Dermis microvascular lymphatic vessel endothelial cell (primary cell): ENCODE data around the gene SSNA1. TPM values are rescaled to one million over a fixed set of nuclear protein-coding genes. Genes with fewer than 3 reads are reported as not detected.
"Not testable (repeated sequence)": the region's sequence is repeated elsewhere in the genome, so short reads cannot be mapped to it uniquely, and the experiment has no call there.

ENCODE experiments used
- DNase-seq, 2 donors: peaks; one replicate each; pipeline versions ENCODE4 v3.0.0 to v3.0.0-alpha.2; 2010; ENCODE audit warnings: low read depth in 2 of 2
- total RNA-seq: library from RNA; depleted of rRNA; stranded (reverse); fragments of >200 nt; gene quantifications from 2 replicates; pipeline ENCODE4 v1.2.1, GENCODE V29; 2014

SSNA1 gene
- total RNA-seq, 1 donor from 2014 or later, result 90.5 TPM

GRCh38 chr9:137230705-137231371 lies 42.4 kb downstream of the SSNA1 start, which contains the start of gene SLC34A3:
Gene SLC34A3, plus strand, starts transcription at chr9:137230901. Its CDS starts 802 bp downstream, at chr9:137231703.
- DNase-seq, result no peak

DNA sequence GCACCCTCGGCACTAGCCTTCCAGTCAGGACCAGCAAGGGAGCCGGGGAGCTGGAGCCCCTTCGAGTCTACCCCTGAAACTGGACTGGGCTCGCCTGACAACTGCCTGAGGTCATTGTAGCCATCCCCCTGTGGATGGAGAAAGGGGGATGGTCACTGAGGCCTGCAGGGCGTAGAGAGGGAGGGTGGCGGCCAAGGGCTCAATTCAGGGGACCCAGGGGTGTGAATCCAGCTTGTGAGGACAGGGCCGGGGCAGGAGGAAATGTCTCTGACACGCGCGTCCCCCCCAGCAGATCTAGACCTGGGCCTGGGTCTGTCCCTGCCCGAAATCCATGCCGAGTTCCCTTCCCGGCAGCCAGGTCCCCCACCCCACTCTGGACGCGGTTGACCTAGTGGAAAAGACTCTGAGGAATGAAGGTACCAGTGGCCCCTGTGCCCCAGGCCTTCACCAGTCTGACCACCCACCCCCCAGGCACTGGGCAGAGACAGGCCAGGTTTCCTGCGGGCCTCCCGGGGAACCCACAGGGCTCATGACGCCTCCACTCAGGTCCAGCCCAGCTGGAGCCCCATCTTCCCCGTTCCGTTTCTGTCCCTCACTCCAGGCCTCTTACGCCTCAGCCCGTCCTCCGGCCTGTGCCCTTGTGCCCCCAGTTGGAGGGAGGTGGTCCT lies 43.0 kb downstream of the SSNA1 start:
- DNase-seq, result no peak

- DNase-seq, result no peak
Measured at GRCh38 chr9:137232101-137232500, 43.6 kb downstream of the SSNA1 start.

GRCh38 chr9:137232510-137232909 lies 44.0 kb downstream of the SSNA1 start:
- DNase-seq, result no peak

DNA sequence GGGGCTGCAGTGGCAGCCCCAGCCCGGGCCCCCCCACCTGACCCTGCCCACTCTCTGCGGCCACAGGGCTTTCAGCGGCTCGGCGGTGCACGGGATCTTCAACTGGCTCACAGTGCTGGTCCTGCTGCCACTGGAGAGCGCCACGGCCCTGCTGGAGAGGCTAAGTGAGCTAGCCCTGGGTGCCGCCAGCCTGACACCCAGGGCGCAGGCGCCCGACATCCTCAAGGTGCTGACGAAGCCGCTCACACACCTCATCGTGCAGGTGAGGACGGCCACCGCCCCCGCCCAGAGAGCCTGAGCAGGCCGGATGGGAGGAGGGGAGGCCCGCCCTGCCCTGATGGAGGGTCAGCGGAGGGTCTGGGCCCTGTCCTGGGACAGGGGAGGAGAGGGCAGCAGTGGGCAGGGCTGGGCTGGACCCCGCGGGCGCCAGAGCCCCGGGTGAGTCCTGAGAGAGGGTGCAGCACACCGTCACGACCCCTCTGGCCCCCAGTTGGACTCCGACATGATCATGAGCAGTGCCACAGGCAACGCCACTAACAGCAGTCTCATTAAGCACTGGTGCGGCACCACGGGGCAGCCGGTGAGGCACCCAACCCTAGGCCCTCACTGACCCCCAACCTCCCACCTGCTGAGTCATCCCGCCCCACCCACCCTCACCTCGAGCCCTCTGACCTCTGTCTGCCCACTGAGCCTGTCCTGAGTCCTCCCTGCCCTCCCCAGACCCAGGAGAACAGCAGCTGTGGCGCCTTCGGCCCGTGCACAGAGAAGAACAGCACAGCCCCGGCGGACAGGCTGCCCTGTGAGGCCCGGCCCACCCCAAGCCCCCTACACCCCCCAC lies 44.9 kb downstream of the SSNA1 start:
- DNase-seq, result no peak

DNA sequence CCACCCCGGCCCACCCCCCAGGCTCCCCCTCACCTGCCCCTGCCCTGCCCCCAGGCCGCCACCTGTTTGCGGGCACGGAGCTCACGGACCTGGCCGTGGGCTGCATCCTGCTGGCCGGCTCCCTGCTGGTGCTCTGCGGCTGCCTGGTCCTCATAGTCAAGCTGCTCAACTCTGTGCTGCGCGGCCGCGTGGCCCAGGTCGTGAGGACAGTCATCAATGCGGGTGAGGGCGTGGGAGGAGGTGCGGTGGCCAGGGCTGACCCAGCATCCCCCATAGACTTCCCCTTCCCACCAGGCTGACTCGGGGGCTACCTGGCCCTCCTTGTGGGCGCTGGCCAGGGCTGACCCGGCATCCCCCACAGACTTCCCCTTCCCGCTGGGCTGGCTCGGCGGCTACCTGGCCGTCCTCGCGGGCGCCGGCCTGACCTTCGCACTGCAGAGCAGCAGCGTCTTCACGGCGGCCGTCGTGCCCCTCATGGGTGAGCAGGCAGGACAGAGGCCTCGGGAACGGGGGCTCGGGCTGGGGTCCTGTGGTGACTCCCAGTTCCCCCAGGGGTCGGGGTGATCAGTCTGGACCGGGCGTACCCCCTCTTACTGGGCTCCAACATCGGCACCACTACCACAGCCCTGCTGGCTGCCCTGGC lies 45.7 kb downstream of the SSNA1 start:
- no peak for DNase-seq

DNA sequence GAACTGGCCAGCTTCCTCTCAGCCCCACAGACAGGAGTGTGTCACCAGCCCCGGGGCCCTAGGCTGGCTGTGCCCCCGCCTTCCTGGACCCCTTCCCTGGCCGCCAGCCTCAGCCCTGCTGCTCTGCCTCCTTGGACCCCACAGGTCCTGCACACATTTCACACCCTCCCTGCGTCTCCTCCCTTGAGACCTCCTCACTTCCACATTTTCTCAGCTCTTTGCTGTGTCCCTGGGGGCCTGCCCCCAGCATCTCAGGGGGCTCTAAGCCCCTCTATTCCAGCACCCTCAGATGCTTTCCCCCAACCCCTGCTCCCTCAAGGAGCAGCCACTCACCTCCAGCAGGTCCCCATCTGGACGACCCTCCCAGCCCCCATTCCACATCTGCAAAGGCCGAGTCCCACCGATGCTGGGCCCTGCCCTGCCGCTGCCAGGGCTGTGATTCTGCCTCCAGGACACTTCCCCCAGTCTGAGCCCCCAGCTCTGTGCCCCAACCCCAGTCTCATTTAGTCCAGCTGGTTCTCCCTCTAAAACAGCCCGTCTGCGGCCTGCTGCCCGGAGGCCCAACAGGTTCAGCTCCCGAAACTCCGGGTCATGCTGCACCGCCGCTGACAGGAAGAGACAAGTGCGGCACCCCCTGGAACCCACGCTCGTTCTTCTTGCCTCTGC lies 46.4 kb downstream of the SSNA1 start:
- DNase-seq, result no peak

DNA sequence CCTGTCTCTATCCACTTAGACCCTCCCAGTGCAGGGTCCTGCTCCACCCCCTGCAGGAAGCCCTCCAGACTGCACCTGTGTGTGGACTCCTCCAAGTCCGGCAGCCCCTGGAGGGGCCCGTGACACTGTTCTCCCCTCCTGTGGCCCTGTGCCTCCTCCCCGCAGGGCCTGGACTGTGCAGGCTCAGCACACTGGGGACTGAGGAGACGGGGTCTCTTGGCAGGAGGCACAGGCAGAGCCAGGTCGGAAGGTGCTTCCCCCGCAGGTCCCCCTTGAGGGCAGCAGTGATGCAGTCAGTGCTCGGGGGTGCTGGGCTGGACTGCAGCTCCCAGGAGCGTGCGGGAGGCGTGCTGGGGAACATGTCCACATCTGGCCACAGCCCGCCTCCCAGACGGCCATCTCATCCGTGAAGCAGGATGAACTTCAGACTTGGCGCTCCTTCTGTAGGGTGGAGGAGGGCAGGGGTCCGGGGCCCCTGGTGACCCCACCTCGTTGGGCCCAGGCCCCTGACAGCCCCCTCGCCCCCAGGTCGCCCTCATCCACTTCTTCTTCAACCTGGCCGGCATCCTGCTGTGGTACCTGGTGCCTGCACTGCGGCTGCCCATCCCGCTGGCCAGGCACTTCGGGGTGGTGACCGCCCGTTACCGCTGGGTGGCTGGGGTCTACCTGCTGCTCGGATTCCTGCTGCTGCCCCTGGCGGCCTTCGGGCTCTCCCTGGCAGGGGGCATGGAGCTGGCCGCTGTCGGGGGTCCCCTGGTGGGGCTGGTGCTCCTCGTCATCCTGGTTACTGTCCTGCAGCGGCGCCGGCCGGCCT lies 47.2 kb downstream of the SSNA1 start:
- DNase-seq, result no peak

DNA sequence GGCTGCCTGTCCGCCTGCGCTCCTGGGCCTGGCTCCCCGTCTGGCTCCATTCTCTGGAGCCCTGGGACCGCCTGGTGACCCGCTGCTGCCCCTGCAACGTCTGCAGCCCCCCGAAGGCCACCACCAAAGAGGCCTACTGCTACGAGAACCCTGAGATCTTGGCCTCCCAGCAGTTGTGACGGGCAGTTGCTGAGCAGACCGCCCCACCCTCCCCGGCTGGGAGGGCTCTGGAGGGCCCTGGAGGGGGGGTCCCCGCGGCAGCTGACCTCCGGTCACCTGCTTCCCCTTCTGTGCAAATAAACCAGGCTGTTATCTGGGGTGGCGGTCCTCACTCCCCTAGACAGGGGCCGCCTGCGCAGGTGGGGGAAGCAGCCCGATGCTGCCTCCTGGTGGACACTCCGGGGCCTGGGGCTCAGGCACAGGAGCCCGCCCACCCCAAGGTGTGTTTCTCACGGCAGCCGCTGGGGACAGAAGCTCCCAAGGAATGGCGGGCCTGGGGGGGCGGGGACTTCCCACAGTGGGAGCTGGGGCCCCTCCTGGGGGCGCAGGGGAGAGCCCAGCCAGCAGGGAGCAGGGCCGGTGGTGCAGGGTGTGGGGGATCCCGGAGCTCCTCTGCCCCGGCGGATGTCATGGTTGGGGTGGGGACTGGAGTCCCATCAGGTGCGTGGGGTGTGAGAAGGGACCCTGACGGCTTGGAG lies 47.9 kb downstream of the SSNA1 start:
- peak; percentile 51 to 85 for DNase-seq

DNA sequence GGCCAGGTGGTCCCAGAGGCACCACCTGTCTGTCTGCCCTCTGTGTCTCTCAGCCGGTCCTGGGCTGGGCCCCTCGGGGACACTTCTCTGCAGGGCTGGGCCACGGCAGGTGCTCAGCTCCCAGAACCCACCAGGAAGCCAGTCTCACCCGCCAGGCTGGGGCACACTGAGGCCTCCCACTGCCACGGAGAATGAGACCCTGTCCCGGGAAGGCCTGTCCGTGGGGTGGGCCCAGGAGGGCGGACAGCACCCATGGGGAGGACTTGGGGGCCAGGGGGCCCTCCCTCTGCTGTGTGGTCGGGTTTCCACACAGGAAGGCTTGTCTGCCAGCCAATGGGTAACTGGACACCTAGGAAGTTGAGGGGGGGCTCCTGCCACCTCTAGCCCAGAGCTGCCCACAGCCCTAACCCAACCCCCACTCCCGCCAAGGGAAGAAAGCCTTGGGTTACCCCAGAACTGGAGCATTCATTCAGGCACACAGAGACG lies 48.5 kb downstream of the SSNA1 start:
- no peak for DNase-seq

DNA sequence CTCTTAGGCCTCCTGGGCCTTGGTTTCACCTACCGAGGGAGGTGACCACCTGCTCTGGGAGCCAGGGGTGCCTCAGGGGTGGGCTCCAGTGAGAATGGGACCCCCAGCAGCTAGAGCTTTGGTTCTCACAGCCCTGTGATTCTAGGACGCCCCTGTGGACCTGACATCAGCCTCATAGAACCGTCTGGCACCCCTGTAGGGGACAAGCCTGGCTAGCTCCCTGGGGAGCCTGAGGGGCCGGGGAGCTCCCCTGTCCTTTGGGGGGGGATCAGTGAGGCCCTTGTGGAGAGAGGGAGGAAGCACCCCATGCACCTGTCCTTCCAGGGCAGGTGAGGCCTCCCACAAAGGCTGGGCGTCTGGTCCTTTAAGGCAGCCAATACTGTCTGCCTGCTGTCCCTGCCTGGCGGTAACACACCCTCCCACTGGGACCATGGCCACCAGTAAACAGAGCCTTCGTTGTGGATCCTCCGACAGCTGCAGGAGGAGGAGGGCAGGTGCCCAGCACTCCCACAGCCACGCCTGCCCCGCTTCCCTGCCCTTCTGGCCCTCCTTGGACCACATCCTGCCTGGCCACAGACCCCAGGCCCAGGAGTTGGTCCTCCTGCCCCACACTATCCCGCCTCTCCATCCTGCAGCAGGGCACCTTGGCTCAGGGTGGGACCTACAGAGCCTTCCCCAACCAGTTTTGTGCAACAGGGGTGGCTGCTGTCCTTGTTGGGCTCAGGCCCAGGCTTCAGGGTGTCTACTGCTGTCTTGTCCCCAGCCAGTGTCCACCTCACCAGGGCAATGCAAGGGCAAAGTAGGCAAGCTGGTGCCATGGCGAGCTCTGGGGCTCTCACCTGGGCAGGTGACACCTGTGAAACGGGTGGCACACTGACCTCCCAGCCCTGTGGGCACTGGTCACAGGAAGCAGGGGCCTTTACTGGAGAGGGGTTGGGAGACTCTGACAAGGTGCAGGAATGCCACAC lies 49.6 kb downstream of the SSNA1 start:
- no peak for DNase-seq

DNA sequence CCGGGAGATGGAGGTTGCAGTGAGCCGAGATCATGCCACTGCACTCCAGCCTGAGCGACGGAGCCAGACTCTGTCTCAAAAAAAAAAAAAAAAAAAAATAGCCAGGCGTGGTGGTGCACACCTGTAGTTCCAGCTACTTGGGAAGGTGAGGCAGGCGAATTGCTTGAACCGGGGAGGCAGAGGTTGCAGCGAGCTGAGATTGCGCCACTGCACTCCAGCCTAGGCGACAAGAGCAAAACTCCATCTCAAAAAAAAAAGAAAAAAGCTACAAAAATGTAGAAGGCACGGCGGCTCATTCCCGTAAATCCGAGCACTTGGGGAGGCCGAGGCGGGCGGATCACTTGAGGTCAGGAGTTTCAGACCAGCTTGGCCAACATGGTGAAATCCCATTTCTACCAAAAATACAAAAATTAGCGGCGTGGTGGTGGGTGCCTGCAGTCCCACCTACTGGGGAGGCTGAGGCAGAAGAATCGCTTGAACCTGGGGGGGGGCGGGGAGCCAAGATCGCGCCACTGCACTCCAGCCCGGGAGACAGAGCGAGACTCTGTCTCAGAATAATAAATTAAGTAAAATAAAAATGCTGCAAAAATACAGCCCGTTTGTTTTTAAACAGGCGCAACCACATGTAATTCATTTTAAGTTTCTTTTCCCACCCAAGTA lies 51.2 kb downstream of the SSNA1 start:
- DNase-seq, result not testable (repeated sequence)

Other genes with a start within 250 kb of the SSNA1 start
- 130 and 218 TPM in 2 replicates for gene FBXW5, start 243.9 kb upstream of the SSNA1 start, total RNA-seq
- gene C8G, start 243.4 kb upstream of the SSNA1 start, total RNA-seq, result 0.51 and 0.77 TPM in 2 replicates
- gene LCN12, start 236.4 kb upstream of the SSNA1 start, total RNA-seq, result not detected in 2 replicates
- gene PTGDS, start 211.2 kb upstream of the SSNA1 start, total RNA-seq, result 0.13 and 0.25 TPM in 2 replicates
- not detected in 2 replicates for gene LCNL1, start 205.7 kb upstream of the SSNA1 start, total RNA-seq
- gene PAXX, start 196.3 kb upstream of the SSNA1 start, total RNA-seq, result 6.7 and 8.5 TPM in 2 replicates
- gene CLIC3, start 192.1 kb upstream of the SSNA1 start, total RNA-seq, result not detected in 2 replicates
- 4.5 and 9.9 TPM in 2 replicates for gene ABCA2, start 160.4 kb upstream of the SSNA1 start, total RNA-seq
- gene FUT7, start 156.6 kb upstream of the SSNA1 start, total RNA-seq, result not detected in 2 replicates
- gene NPDC1, start 142.5 kb upstream of the SSNA1 start, total RNA-seq, result 10.0 and 14.4 TPM in 2 replicates
- not detected in 2 replicates for gene ENTPD2, start 134.6 kb upstream of the SSNA1 start, total RNA-seq
- 5.1 and 10.3 TPM in 2 replicates for gene SAPCD2, start 118.1 kb upstream of the SSNA1 start, total RNA-seq
- 12.8 and 30.1 TPM in 2 replicates for gene UAP1L1, start 111.2 kb upstream of the SSNA1 start, total RNA-seq
- 42.7 and 56.8 TPM in 2 replicates for gene MAN1B1, start 101.7 kb upstream of the SSNA1 start, total RNA-seq
- gene DPP7, start 73.9 kb upstream of the SSNA1 start, total RNA-seq, result 66.8 and 112 TPM in 2 replicates
- gene GRIN1, start 49.5 kb upstream of the SSNA1 start, total RNA-seq, result 0.13 TPM in 1 of 2 replicates, not detected in the other
- 0.13 TPM in 1 of 2 replicates, not detected in the other for gene LRRC26, start 18.6 kb upstream of the SSNA1 start, total RNA-seq
- gene TMEM210, start 16.6 kb upstream of the SSNA1 start, total RNA-seq, result not detected in 2 replicates
- 15.1 and 22.1 TPM in 2 replicates for gene ANAPC2, start 116 bp upstream of the SSNA1 start, total RNA-seq
- 3.3 and 4.4 TPM in 2 replicates for gene TPRN, start 12.1 kb downstream of the SSNA1 start, total RNA-seq
- gene TMEM203, start 17.0 kb downstream of the SSNA1 start, total RNA-seq, result 19.8 and 25.7 TPM in 2 replicates
- 2.4 and 3.2 TPM in 2 replicates for gene NDOR1, start 17.0 kb downstream of the SSNA1 start, total RNA-seq
- under 0.01 and 0.13 TPM in 2 replicates for gene RNF208, start 33.6 kb downstream of the SSNA1 start, total RNA-seq
- 0.13 and 0.25 TPM in 2 replicates for gene CYSRT1, start 36.5 kb downstream of the SSNA1 start, total RNA-seq
- gene RNF224, start 38.8 kb downstream of the SSNA1 start, total RNA-seq, result under 0.01 TPM in 1 of 2 replicates, not detected in the other
- gene SLC34A3, start 42.2 kb downstream of the SSNA1 start, total RNA-seq, result not detected in 2 replicates
- gene TUBB4B, start 52.6 kb downstream of the SSNA1 start, total RNA-seq, result 127 and 144 TPM in 2 replicates
- gene STPG3, start 62.6 kb downstream of the SSNA1 start, total RNA-seq, result not detected in 2 replicates
- gene NELFB, start 66.7 kb downstream of the SSNA1 start, total RNA-seq, result 55.4 and 56.7 TPM in 2 replicates
- gene TOR4A, start 89.0 kb downstream of the SSNA1 start, total RNA-seq, result 23.5 and 31.4 TPM in 2 replicates
- gene NRARP, start 113.6 kb downstream of the SSNA1 start, total RNA-seq, result 36.6 and 52.0 TPM in 2 replicates
- 12.2 and 20.1 TPM in 2 replicates for gene EXD3, start 234.5 kb downstream of the SSNA1 start, total RNA-seq
- gene NOXA1, start 234.7 kb downstream of the SSNA1 start, total RNA-seq, result 1.3 and 2.1 TPM in 2 replicates